Testis (tissue), 2 donors: Measurements from ENCODE around the gene UPK3A.

Source experiments
- CTCF ChIP-seq, 3 experiments: fragments of 450-650 bp in 2 of 3; fragments of 200-600 bp in 1 of 3; sonication (generic) in 1 of 3; IDR thresholded peaks; one replicate each; pipeline ENCODE4 v1.5.1; 2016 to 2019; ENCODE audit warnings: antibody characterized with exemption in 3 of 3, mild to moderate bottlenecking in 2 of 3, moderate library complexity in 1 of 3
- POLR2A ChIP-seq: fragments of 450-650 bp; IDR thresholded peaks from one replicate; pipeline ENCODE4 v1.6.1; 2017; ENCODE audit warnings: antibody characterized with exemption, mild to moderate bottlenecking, moderate library complexity

DNA sequence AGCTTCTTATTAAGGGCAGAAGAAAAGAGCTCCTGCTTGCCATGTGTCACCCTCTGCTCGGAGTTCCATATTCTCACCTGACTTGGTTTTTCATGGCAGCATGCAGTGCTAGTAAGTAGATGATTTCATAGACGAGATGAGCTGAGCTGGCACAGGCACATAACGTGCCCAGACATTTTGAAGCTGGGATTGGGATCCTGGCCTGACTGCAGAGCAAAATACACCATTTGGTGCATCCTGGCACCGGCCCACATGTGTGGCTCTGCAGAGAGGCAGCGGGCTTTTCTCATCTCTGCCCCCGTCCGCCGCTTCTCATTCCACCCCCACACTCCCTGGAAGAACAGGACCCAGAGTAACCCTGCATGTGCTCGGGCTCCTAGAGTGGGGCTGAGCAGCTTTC, 49.8 kb downstream of the UPK3A start:
- no peak for TF ChIP-seq CTCF (IDR thresholded peaks at IDR 0.05)
- no peak for TF ChIP-seq POLR2A
